Urinary bladder (tissue), 4 donors: ENCODE data around the gene GAL3ST1. TPM values are rescaled to one million over a fixed set of nuclear protein-coding genes. Genes with fewer than 3 reads are reported as not detected.

Experiments used
- DNase-seq: peaks from one replicate; pipeline ENCODE4 v3.0.0-alpha.2; 2015; ENCODE audit errors: extremely low spot score
- H3K27ac ChIP-seq: one replicate; pipeline ENCODE4 v1.5.1; 2013; ENCODE audit warnings: low read depth, mild to moderate bottlenecking, moderate library complexity
- H3K36me3 ChIP-seq: one replicate; pipeline ENCODE4 v1.6.1; 2013; ENCODE audit warnings: mild to moderate bottlenecking, moderate library complexity; ENCODE audit not compliant: insufficient read depth
- H3K4me1 ChIP-seq: one replicate; pipeline ENCODE4 v1.6.1; 2013; ENCODE audit warnings: mild to moderate bottlenecking, moderate library complexity; ENCODE audit not compliant: insufficient read depth
- H3K4me3 ChIP-seq: one replicate; pipeline ENCODE4 v1.5.1; 2013; ENCODE audit warnings: low read depth, low read length
- WGBS: extraction: QIAGEN DNeasy Blood & Tissue Kit; methylation state at CpG from one replicate; pipeline ENCODE4 v1.1.7; 2013; 5-methylcytosine and 5-hydroxymethylcytosine counted together
- polyA plus RNA-seq: library from polyadenylated mRNA; stranded (reverse); fragments of 200-250 nt; gene quantifications from one replicate; pipeline ENCODE4 v1.2.3, GENCODE V29; 2013
- total RNA-seq: library from RNA; depleted of rRNA; stranded (reverse); fragments of >200 nt; gene quantifications from one replicate; pipeline ENCODE4 v1.2.3, GENCODE V29; 2014
- donor health status: healthy with polysubstance abuse.
- donor health status: healthy.

GAL3ST1 gene
- total and polyA plus RNA-seq, 2 donors, result 0.63 to 2.7 TPM

DNA sequence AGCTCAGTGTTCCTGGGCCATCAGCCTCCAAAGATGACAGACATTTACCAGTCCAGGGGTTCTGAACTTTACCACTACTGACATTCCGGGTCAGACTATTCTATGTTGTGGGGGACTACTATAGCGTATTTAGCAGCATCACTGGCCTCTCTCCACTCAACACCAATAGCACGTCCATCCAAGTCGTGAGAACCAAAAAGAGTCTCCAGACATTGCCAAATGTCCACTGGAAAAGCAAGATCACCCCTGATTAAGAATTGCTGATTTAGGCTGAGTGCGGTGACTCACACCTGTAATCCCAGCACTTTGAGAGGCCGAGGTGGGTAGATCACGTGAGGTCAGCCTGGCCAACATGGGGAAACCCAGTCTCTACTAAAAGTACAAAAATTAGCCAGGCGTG lies 11.9 kb upstream of the GAL3ST1 start:
- no peaks in the 10 kb centered on the region for H3K4me1 ChIP-seq
- H3K27ac ChIP-seq, result no peak overlapping the region
- 95% methylated on average over 8 of the region's 8 CpGs for WGBS
- DNase-seq, result no peak
- H3K4me3 ChIP-seq, result no peak overlapping the region
- H3K36me3 ChIP-seq, result peaks cover 14% of the 10 kb centered on the region

GRCh38 chr22:30584441-30584840 lies 10.0 kb upstream of the GAL3ST1 start:
- peaks cover 18% of the 10 kb centered on the region for H3K36me3 ChIP-seq
- 95% methylated on average over 15 of the region's 15 CpGs for WGBS

GRCh38 chr22:30582788-30583545 lies 8.5 kb upstream of the GAL3ST1 start:
- Histone ChIP-seq H3K27ac (no peak overlapping the region), H3K4me1 (no peaks in the 10 kb centered on the region), H3K4me3 (no peak overlapping the region), H3K36me3 (peaks cover 18% of the 10 kb centered on the region)
- 79% methylated on average over 13 of the region's 13 CpGs for WGBS
- DNase-seq, result no peak

More at GRCh38 chr22:30584441-30584840, 10.0 kb upstream of the GAL3ST1 start:
- DNase-seq, result no peak
- Histone ChIP-seq H3K27ac (no peak overlapping the region), H3K4me1 (no peaks in the 10 kb centered on the region), H3K4me3 (no peak overlapping the region)

- H3K36me3 ChIP-seq, result peaks cover 16% of the 10 kb centered on the region
These were observed 7.6 kb upstream of the GAL3ST1 start for GRCh38 chr22:30582051-30582450.

DNA sequence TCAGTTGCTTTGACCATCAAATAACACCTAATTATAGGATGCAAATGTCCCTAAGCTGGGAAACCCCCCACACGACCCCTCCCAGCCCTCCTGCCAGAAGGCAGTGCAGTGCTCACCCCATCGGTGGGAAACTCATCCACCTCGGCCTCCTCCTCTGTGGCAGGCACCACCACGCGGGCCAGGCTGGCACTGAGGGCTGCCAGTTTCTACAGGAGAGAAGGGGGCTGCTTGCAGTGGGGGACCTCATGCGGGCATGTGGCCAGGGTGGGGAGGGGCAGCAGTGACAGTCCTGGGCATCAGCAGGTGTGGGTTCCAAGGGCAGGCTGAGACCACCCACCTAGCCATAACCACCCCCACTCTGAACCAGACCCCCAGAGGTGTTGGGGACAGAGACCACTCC lies 6.4 kb upstream of the GAL3ST1 start:
- Histone ChIP-seq H3K4me1 (no peaks in the 10 kb centered on the region), H3K27ac (no peak overlapping the region), H3K36me3 (peaks cover 14% of the 10 kb centered on the region), H3K4me3 (no peak overlapping the region)
- no peak for DNase-seq
- WGBS, result 87% methylated on average over 6 of the region's 6 CpGs

More at GRCh38 chr22:30582051-30582450, 7.6 kb upstream of the GAL3ST1 start:
- Histone ChIP-seq H3K4me3 (no peak overlapping the region), H3K4me1 (no peaks in the 10 kb centered on the region), H3K27ac (no peak overlapping the region)
- DNase-seq, result no peak
- 79% methylated on average over 6 of the region's 6 CpGs for WGBS

GRCh38 chr22:30578481-30578880 lies 4.0 kb upstream of the GAL3ST1 start:
- no peak overlapping the region for H3K27ac ChIP-seq
- no peak for DNase-seq
- H3K36me3 ChIP-seq, result peaks cover 14% of the 10 kb centered on the region
- no peak overlapping the region for H3K4me3 ChIP-seq
- peaks cover 3% of the 10 kb centered on the region for H3K4me1 ChIP-seq
- 92% methylated on average over 12 of the region's 12 CpGs for WGBS

DNA sequence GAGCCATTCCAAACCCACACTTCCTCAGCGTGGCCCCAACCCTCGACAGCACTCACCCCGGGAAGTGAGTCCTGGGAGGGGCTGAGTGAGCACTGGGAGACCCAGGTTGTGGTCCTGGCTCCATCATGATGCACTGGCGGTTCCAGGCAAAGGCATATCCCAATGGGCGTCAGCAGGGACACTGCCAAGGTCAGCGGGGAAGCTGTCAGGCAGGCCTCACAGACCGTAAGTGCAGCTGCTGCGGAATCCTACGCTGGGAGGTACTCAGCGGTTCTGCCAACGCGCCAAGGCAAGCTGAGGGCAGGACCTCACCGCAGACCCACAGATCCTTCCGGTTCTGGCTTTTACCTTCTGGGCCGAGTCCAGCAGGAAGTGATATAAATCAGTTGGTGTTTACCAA lies 1.4 kb upstream of the GAL3ST1 start:
- no peak for DNase-seq
- Histone ChIP-seq H3K27ac (no peak overlapping the region), H3K4me3 (no peak overlapping the region), H3K36me3 (peaks cover 10% of the 10 kb centered on the region), H3K4me1 (peaks cover 3% of the 10 kb centered on the region)
- WGBS, result 78% methylated on average over 15 of the region's 15 CpGs

- Histone ChIP-seq H3K27ac (no peak overlapping the region), H3K36me3 (peaks cover 8% of the 10 kb centered on the region), H3K4me1 (peaks cover 3% of the 10 kb centered on the region), H3K4me3 (no peak overlapping the region)
- 35% methylated on average over 12 of the region's 12 CpGs for WGBS
- no peak for DNase-seq
These were observed 669 bp upstream of the GAL3ST1 start for GRCh38 chr22:30574997-30575671.

DNA sequence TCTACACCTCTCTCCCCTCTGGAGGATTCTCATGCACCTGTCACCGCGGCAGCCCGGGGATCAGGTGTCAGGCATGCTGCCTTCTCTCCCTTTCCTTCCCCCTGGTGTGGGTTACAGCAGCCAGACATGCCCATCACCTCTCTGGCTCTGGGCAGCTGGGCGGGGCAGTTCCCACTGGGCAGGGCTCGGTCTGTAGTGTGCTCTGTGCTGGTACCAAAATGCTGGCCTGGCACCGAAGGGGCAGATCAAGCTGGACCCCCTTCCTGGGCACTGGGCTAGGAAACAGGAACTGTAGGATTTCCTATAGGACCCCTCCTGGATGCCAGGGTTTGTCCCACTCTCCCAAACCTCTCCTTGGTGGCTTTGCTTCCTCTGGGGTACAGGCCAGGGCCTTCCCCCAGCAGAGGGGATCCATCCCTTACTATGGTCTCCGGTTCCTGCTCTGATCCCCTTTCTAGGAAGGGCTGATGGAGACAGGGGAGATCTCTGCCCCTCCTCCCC lies 821 bp downstream of the GAL3ST1 start:
- WGBS, result 52% methylated on average over 7 of the region's 7 CpGs
- Histone ChIP-seq H3K36me3 (peaks cover 2% of the 10 kb centered on the region), H3K4me1 (peaks cover 3% of the 10 kb centered on the region), H3K4me3 (no peak overlapping the region), H3K27ac (no peak overlapping the region)
- no peak for DNase-seq

DNA sequence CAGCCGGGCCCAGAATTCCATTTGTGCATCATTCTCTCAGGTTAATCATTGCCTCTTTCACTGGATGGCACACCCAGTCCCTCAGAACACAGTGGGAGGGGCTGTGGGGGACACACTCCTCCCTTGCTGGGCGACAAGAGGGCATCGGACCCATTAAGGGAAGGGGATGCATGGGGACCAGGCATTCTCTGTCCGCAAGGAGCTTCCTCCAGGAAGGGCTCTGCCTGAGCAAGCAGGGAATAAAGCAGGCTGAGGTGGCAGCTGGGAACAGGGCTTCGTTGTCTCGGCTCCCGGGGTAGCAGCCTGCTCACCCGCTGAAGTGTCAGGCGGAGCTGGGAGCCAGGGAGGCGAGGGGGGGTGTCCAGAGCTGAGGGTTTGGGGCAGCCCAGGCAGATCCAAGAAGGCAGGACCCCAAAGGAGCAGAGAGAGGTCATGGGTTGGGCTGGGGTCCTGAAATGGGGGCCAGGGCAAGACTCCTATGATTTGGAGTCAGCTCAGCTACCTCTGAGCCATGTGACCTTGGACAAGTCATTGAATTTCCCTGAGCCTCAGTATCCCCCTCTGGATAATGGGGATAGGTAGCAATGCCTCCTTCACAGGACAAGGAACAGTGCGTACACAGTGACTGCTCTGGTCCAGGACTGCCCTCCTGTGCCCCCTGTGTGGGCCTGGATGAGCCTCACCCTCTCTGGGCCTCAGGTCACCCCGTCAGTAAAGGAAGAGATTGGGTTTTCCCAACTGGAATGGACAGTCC lies 1.4 kb downstream of the GAL3ST1 start:
- H3K4me3 ChIP-seq, result no peak overlapping the region
- peaks cover 3% of the 10 kb centered on the region for H3K4me1 ChIP-seq
- DNase-seq, result no peak
- H3K27ac ChIP-seq, result no peak overlapping the region
- no peaks in the 10 kb centered on the region for H3K36me3 ChIP-seq
- WGBS, result 42% methylated on average over 12 of the region's 12 CpGs

GRCh38 chr22:30572210-30572609 lies 2.3 kb downstream of the GAL3ST1 start:
- Histone ChIP-seq H3K4me1 (peaks cover 3% of the 10 kb centered on the region), H3K27ac (no peak overlapping the region), H3K4me3 (no peak overlapping the region), H3K36me3 (no peaks in the 10 kb centered on the region)
- 84% methylated on average over 6 of the region's 6 CpGs for WGBS
- no peak for DNase-seq

- Histone ChIP-seq H3K4me1 (peaks cover 3% of the 10 kb centered on the region), H3K27ac (no peak overlapping the region), H3K36me3 (no peaks in the 10 kb centered on the region), H3K4me3 (no peak overlapping the region)
- 92% methylated on average over 10 of the region's 10 CpGs for WGBS
- DNase-seq, result no peak
These were observed 4.7 kb downstream of the GAL3ST1 start for GRCh38 chr22:30569674-30570202.

- H3K4me3 ChIP-seq, result no peak overlapping the region
- no peaks in the 10 kb centered on the region for H3K4me1 ChIP-seq
- DNase-seq, result no peak
- no peaks in the 10 kb centered on the region for H3K36me3 ChIP-seq
- H3K27ac ChIP-seq, result no peak overlapping the region
- WGBS, result 60% methylated on average over 10 of the region's 10 CpGs
These were observed 6.2 kb downstream of the GAL3ST1 start for GRCh38 chr22:30568137-30568805.
